ENCODE results near the gene SGCD. TPM values are rescaled to one million over a fixed set of nuclear protein-coding genes. Genes with fewer than 3 reads are reported as not detected.

SGCD gene
- total RNA-seq, 2 donors from 2014 or later, result not detected

- ATAC-seq (no peak), DNase-seq (no peak)
- H3K4me1 Mint-ChIP-seq, result peaks cover 4% of the 10 kb centered on the region
- peaks cover 34% of the 10 kb centered on the region for H3K27me3 Mint-ChIP-seq
- no peak overlapping the region for H3K27ac Mint-ChIP-seq
- H3K4me3 Mint-ChIP-seq, result no peak overlapping the region
- H3K9me3 ChIP-seq (ENCODE audit: control insufficient read depth, low read length, poor library complexity, severe bottlenecking), result no peaks in the 10 kb centered on the region
- H3K36me3 Mint-ChIP-seq (ENCODE audit: low read depth), result no peaks in the 10 kb centered on the region
These were observed 94.8 kb downstream of the SGCD start for GRCh38 chr5:156421798-156422197.

GRCh38 chr5:156423597-156423996 lies 96.6 kb downstream of the SGCD start:
- Mint-ChIP-seq H3K36me3 (ENCODE audit: low read depth) (no peaks in the 10 kb centered on the region), H3K27me3 (peaks cover 41% of the 10 kb centered on the region), H3K4me1 (peaks cover 4% of the 10 kb centered on the region), H3K4me3 (no peak overlapping the region), H3K27ac (no peak overlapping the region)
- DNase-seq, result no peak
- no peak for ATAC-seq
- no peaks in the 10 kb centered on the region for H3K9me3 ChIP-seq (ENCODE audit: control insufficient read depth, low read length, poor library complexity, severe bottlenecking)

- no peaks in the 10 kb centered on the region for H3K9me3 ChIP-seq (ENCODE audit: control insufficient read depth, low read length, poor library complexity, severe bottlenecking)
- no peak overlapping the region for H3K4me3 Mint-ChIP-seq
- no peak for DNase-seq
- H3K36me3 Mint-ChIP-seq (ENCODE audit: low read depth), result peaks cover 3% of the 10 kb centered on the region
- H3K4me1 Mint-ChIP-seq, result peaks cover 4% of the 10 kb centered on the region
- H3K27me3 Mint-ChIP-seq, result peaks cover 36% of the 10 kb centered on the region
- no peak for ATAC-seq
- no peak overlapping the region for H3K27ac Mint-ChIP-seq
These were observed 100.4 kb downstream of the SGCD start for GRCh38 chr5:156427315-156427714.

- no peaks in the 10 kb centered on the region for H3K9me3 ChIP-seq (ENCODE audit: control insufficient read depth, low read length, poor library complexity, severe bottlenecking)
- ATAC-seq, result no peak
- Mint-ChIP-seq H3K27ac (no peak overlapping the region), H3K36me3 (ENCODE audit: low read depth) (peaks cover 3% of the 10 kb centered on the region), H3K4me1 (no peaks in the 10 kb centered on the region), H3K4me3 (no peak overlapping the region), H3K27me3 (peaks cover 52% of the 10 kb centered on the region)
- DNase-seq, result no peak
These were observed 105.2 kb downstream of the SGCD start for GRCh38 chr5:156431956-156432829.

- peaks cover 55% of the 10 kb centered on the region for H3K27me3 Mint-ChIP-seq
- ATAC-seq, result no peak
- peaks cover 3% of the 10 kb centered on the region for H3K36me3 Mint-ChIP-seq (ENCODE audit: low read depth)
- no peak overlapping the region for H3K27ac Mint-ChIP-seq
- no peak overlapping the region for H3K4me3 Mint-ChIP-seq
- H3K4me1 Mint-ChIP-seq, result no peaks in the 10 kb centered on the region
- H3K9me3 ChIP-seq (ENCODE audit: control insufficient read depth, low read length, poor library complexity, severe bottlenecking), result no peaks in the 10 kb centered on the region
- no peak for DNase-seq
These were observed 105.8 kb downstream of the SGCD start for GRCh38 chr5:156432830-156433105.

- no peaks in the 10 kb centered on the region for H3K9me3 ChIP-seq (ENCODE audit: control insufficient read depth, low read length, poor library complexity, severe bottlenecking)
- Mint-ChIP-seq H3K4me1 (no peaks in the 10 kb centered on the region), H3K27me3 (peaks cover 69% of the 10 kb centered on the region), H3K36me3 (ENCODE audit: low read depth) (peaks cover 3% of the 10 kb centered on the region), H3K4me3 (no peak overlapping the region), H3K27ac (no peak overlapping the region)
- ATAC-seq, result no peak
- no peak for DNase-seq
These were observed 107.5 kb downstream of the SGCD start for GRCh38 chr5:156434471-156434870.

GRCh38 chr5:156435101-156435500 lies 108.1 kb downstream of the SGCD start:
- Mint-ChIP-seq H3K4me1 (no peaks in the 10 kb centered on the region), H3K27me3 (peaks cover 75% of the 10 kb centered on the region), H3K27ac (no peak overlapping the region), H3K36me3 (ENCODE audit: low read depth) (peaks cover 3% of the 10 kb centered on the region), H3K4me3 (no peak overlapping the region)
- ATAC-seq, result no peak
- no peaks in the 10 kb centered on the region for H3K9me3 ChIP-seq (ENCODE audit: control insufficient read depth, low read length, poor library complexity, severe bottlenecking)
- DNase-seq, result no peak

GRCh38 chr5:156438076-156438475 lies 111.1 kb downstream of the SGCD start:
- H3K9me3 ChIP-seq (ENCODE audit: control insufficient read depth, low read length, poor library complexity, severe bottlenecking), result no peaks in the 10 kb centered on the region
- no peak overlapping the region for H3K4me3 Mint-ChIP-seq
- H3K4me1 Mint-ChIP-seq, result no peaks in the 10 kb centered on the region
- DNase-seq (no peak), ATAC-seq (no peak)
- H3K27ac Mint-ChIP-seq, result no peak overlapping the region
- peaks cover 59% of the 10 kb centered on the region for H3K27me3 Mint-ChIP-seq
- no peaks in the 10 kb centered on the region for H3K36me3 Mint-ChIP-seq (ENCODE audit: low read depth)

GRCh38 chr5:156444753-156445291 lies 117.9 kb downstream of the SGCD start:
- Mint-ChIP-seq H3K27ac (no peak overlapping the region), H3K27me3 (peaks cover 41% of the 10 kb centered on the region), H3K4me3 (no peak overlapping the region), H3K4me1 (peaks cover 3% of the 10 kb centered on the region), H3K36me3 (ENCODE audit: low read depth) (peaks cover 2% of the 10 kb centered on the region)
- no peak for ATAC-seq
- DNase-seq, result no peak
- no peaks in the 10 kb centered on the region for H3K9me3 ChIP-seq (ENCODE audit: control insufficient read depth, low read length, poor library complexity, severe bottlenecking)

GRCh38 chr5:156446526-156446925 lies 119.6 kb downstream of the SGCD start:
- ATAC-seq (no peak), DNase-seq (no peak)
- H3K27me3 Mint-ChIP-seq, result peaks cover 37% of the 10 kb centered on the region

GRCh38 chr5:156450778-156451177 lies 123.8 kb downstream of the SGCD start:
- no peak overlapping the region for H3K27ac Mint-ChIP-seq
- peaks cover 4% of the 10 kb centered on the region for H3K36me3 Mint-ChIP-seq (ENCODE audit: low read depth)
- ATAC-seq, result no peak
- no peaks in the 10 kb centered on the region for H3K9me3 ChIP-seq (ENCODE audit: control insufficient read depth, low read length, poor library complexity, severe bottlenecking)
- no peak overlapping the region for H3K4me3 Mint-ChIP-seq
- peaks cover 23% of the 10 kb centered on the region for H3K27me3 Mint-ChIP-seq
- no peaks in the 10 kb centered on the region for H3K4me1 Mint-ChIP-seq
- no peak for DNase-seq

More at GRCh38 chr5:156446526-156446925, 119.6 kb downstream of the SGCD start:
- no peaks in the 10 kb centered on the region for H3K9me3 ChIP-seq (ENCODE audit: control insufficient read depth, low read length, poor library complexity, severe bottlenecking)
- peaks cover 2% of the 10 kb centered on the region for H3K36me3 Mint-ChIP-seq (ENCODE audit: low read depth)
- peaks cover 3% of the 10 kb centered on the region for H3K4me1 Mint-ChIP-seq
- no peak overlapping the region for H3K4me3 Mint-ChIP-seq
- no peak overlapping the region for H3K27ac Mint-ChIP-seq

- no peaks in the 10 kb centered on the region for H3K9me3 ChIP-seq (ENCODE audit: control insufficient read depth, low read length, poor library complexity, severe bottlenecking)
- Mint-ChIP-seq H3K27ac (no peak overlapping the region), H3K36me3 (ENCODE audit: low read depth) (peaks cover 2% of the 10 kb centered on the region), H3K4me3 (no peak overlapping the region), H3K4me1 (no peaks in the 10 kb centered on the region), H3K27me3 (peaks cover 22% of the 10 kb centered on the region)
- DNase-seq (no peak), ATAC-seq (no peak)
These were observed 124.5 kb downstream of the SGCD start for GRCh38 chr5:156451505-156451904.

GRCh38 chr5:156456857-156457256 lies 129.9 kb downstream of the SGCD start:
- Mint-ChIP-seq H3K4me3 (no peak overlapping the region), H3K27me3 (peaks cover 29% of the 10 kb centered on the region), H3K27ac (no peak overlapping the region), H3K4me1 (no peaks in the 10 kb centered on the region), H3K36me3 (ENCODE audit: low read depth) (peaks cover 2% of the 10 kb centered on the region)
- no peaks in the 10 kb centered on the region for H3K9me3 ChIP-seq (ENCODE audit: control insufficient read depth, low read length, poor library complexity, severe bottlenecking)
- DNase-seq (no peak), ATAC-seq (no peak)

GRCh38 chr5:156459812-156460385 lies 132.9 kb downstream of the SGCD start:
- ATAC-seq, result no peak
- no peak for DNase-seq
- H3K36me3 Mint-ChIP-seq (ENCODE audit: low read depth), result peaks cover 2% of the 10 kb centered on the region
- no peak overlapping the region for H3K4me3 Mint-ChIP-seq
- H3K4me1 Mint-ChIP-seq, result no peaks in the 10 kb centered on the region
- no peaks in the 10 kb centered on the region for H3K9me3 ChIP-seq (ENCODE audit: control insufficient read depth, low read length, poor library complexity, severe bottlenecking)
- no peak overlapping the region for H3K27ac Mint-ChIP-seq
- peaks cover 29% of the 10 kb centered on the region for H3K27me3 Mint-ChIP-seq
